NCI-H82 (cell line): ENCODE results near the gene HMCN1.

ENCODE experiments used
- DNase-seq: peaks from one replicate; lab custom pipeline; 2025; lab: John Stamatoyannopoulos, UW

Gene HMCN1

GRCh38 chr1:185804608-185805007 lies 70.4 kb downstream of the HMCN1 start:
- DNase-seq = no peak

GRCh38 chr1:185807275-185807674 lies 73.1 kb downstream of the HMCN1 start:
- no peak for DNase-seq

DNA sequence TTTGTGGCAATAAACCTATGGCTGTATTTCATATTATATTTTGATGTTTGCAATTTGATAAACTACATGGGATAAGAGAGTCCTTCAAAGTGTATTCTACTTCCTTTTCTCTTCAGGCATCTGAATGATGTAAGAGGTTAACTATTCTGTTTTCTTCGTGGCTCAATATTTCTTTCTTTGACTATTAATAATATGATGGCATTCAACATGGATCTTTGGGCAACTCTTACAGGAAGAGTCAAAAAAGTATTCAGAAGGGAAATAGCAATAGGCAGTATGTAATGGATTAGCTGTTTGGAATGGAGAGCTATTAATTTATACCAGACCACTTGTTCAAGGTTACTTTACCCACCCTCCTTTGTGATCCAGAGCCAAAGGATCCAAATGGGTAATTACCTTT lies 74.4 kb downstream of the HMCN1 start:
- DNase-seq = no peak

DNA sequence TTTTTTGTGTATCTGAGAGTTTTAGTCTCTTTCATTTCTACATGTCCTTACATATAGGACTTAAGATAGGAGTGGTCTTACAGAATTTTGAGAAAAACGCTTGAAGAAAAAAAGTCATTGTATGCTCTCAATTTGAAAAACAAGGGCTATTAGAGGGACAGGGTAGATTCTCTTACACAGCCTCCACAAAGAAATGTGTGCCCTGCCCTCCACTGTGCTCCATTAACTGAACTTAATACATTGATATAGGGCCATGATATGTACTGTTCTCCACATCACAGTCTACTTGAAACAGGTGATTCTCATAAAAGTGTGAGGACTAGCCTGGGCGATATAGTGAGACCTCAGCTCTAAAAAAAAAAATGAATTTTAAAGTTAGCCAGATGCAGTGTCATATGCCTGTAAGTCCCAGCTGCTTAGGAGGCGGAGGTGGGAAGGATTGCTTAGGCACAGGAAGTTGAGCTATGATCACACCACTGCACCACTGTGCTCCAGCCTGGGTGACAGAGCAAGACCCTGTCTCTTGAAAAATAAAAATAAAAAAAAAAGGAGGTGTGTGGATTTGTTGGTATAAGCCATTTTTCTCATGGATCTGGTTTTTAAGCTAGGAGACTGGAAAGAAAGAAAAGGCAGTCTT lies 77.0 kb downstream of the HMCN1 start:
- no peak for DNase-seq

DNA sequence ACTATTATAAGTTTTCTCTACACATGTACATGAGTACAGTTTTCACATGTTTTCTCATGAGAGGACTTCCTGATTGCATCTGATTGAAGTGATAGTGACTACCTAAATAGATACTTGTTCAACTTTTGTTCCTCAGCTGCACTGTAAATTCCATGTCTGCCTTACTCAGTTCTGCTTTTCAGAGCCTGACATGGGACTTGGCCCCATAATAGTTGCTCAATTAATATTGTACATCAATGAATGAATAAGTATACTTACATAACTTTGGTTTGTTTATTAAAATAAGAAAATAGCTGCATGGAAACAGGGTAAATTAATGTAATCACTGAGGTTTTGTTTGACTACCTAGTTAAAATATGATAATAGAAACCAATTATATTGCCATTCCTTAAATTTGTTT lies 78.7 kb downstream of the HMCN1 start:
- no peak for DNase-seq

DNA sequence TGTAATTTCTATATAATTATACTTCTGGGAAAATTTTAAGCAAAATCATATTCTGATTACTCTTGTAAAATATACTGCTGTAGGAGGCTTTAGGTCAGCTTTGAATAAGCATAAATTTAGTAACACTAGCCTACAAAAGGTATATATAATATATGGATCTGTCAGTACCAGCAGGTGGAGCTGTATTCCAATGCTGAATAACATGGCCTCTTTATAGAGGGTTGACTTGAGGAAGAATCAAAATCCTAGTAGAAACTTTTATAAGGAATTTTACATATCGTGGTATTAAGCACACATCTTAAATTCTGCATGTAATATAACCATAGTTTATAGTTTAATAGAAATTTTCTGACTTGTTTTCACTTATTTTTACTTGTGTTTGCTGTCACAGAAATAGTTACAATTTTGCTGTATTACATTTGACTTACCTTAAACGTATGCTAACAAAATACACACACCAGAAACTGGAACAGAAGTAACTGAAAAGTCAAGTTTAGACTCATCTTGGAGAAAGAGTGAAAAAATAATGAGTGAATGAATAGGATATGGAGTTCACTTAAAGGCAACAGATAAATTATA lies 79.3 kb downstream of the HMCN1 start:
- peak; percentile 84 for DNase-seq

GRCh38 chr1:185816460-185816859 lies 82.3 kb downstream of the HMCN1 start:
- no peak for DNase-seq

GRCh38 chr1:185819798-185820197 lies 85.6 kb downstream of the HMCN1 start:
- no peak for DNase-seq

- DNase-seq = peak; percentile 31
Measured at GRCh38 chr1:185821612-185822385, 87.6 kb downstream of the HMCN1 start.

GRCh38 chr1:185823467-185823866 lies 89.3 kb downstream of the HMCN1 start:
- DNase-seq = no peak

DNA sequence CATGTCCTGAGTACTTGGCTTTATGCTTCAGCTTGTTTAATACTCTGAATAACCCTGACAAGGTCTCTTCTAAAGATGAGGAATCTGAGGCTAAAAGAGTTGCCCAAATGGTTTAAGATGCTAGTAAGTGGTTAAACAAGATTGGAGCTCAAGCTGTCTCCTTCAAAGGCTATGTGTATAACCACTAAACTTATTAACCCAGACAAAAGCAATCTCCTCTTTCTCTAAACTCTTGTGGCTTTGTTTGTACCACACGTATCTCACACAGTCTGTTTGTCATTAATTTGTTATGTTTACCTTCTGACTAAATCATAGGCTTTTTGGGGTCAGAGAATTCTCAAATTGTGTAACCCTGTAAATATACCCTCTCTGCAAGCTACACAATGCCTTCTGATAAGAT lies 89.9 kb downstream of the HMCN1 start:
- peak; percentile 51 for DNase-seq

DNA sequence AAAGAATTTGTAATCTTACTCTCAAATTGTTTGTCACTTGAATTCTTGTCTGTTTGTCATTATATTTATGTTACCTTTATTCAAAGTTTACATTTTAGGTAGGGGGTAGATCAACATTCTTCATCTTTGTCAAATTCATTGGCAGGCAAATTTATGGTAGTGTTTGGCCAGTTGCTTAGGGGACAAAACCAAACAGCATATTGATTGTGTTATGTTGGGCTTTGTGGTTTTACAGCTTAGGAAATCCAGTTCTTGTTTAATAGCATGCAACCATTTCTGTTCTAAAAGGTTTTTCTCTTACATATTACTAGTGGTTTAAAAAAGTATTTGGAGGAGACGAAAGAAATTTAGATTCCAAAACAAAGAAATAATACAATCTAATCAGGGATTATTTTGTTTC lies 91.4 kb downstream of the HMCN1 start:
- DNase-seq = no peak

DNA sequence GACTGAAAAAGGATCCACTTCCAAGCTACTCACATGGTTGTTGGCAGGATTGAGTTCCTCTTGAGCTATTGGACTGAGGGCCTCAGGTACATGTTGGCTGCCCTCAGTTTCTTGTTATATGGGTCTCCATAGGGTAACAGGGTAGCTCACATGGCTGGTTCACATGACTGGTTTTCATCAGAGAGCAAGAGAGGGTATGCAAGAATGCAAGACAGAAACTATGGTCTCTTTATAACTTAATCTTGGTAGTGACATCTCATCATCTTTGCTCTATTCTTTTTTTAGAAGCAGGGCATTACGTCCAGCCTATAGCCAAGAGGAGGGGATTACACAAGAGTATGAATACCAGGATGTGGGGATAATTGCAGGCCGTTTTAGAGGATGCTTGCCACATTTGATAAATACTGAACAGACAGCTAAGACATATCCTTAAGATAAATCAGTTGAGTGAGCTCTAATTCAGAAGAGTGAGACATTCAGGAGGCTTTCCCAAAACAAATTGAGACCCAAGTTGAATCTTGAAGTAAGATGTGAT lies 100.2 kb downstream of the HMCN1 start:
- no peak for DNase-seq

GRCh38 chr1:185835191-185835590 lies 101.0 kb downstream of the HMCN1 start:
- no peak for DNase-seq

GRCh38 chr1:185837711-185838110 lies 103.5 kb downstream of the HMCN1 start:
- no peak for DNase-seq

DNA sequence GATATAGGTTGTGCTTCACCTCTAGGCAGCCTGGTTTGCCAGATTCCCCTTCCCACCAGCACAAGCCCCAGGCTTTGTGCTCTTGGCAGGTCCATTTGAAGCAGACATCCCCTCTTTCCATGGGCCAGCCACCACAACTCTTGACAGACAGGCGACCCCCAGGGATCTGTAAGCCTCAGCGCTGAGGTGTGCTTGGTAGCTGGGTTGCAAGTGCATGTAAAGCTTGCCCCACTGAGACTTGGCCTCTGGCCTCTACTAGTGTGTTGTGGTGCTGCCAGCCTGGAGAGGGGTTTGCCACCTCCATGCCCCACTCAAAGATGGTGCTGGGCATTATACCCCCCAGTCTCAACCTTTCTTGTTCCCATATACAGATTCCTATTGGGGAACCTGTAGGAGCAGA lies 103.9 kb downstream of the HMCN1 start:
- no peak for DNase-seq

GRCh38 chr1:185840880-185841279 lies 106.7 kb downstream of the HMCN1 start:
- no peak for DNase-seq

DNA sequence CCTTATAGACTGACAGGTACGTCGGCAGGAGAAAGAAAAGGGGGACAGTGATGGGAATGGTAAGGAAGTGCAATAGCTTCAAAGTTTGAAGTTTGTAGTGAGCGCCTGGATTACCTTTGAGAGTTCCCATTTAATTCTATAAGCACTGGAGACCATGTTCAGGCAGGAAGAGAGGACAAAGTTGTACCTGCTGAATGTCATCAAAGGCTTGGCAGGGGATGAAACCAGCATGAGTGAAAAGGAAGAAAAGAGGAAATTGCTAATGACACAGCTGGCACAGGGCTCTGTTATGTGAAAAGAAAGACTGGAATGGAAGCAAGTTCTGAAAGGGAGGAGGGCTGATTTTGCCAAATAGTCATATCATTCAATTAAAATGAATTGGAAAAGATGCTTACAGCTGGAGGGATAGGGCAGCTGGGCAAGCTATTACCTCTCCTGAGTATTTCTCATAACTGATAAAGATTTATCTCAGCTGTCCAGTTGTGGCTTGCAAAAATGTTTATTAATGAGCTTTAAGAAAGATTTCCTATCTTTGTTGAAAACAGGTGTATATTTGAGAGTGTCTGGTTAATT lies 109.2 kb downstream of the HMCN1 start:
- no peak for DNase-seq

- no peak for DNase-seq
Measured at GRCh38 chr1:185843986-185844385, 109.8 kb downstream of the HMCN1 start.

- no peak for DNase-seq
Measured at GRCh38 chr1:185846672-185847444, 112.7 kb downstream of the HMCN1 start.

DNA sequence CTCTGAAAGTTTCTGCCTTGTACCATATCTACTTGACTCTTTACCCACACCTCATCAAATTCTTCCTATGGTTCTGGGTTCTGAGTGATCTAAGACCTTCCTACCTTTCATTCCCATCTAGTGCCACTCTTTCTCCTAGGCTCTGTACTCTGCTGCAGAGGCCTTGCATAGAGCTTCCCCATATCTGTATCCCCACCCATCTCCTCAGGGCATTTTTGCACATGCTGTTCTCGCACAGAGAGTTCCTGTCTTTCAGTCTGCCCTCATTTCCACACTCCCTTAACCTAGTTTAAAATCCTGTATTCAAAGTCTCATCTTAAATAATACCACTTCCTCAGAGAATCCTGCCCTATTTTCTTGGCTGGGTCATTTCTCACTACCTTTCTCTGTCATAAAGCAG lies 114.8 kb downstream of the HMCN1 start:
- no peak for DNase-seq

DNA sequence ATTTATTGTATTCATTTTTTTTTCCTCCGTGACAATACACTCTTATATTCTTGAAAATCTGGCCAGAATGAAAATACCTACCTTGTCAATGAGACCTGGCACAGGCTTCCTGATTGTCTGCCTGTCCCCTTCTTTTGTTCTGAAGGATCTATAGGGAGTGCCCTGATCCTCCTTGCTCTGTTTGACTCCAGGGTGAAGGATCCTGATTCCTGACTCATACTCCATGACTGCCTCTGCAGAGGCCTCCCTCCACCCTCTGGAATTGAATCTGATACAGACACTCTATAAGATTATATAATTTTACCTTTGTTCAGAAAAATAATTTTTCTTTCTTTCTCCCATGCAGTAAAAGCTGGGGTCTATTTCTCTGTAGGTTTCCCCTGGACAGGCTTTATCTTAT lies 116.2 kb downstream of the HMCN1 start:
- DNase-seq = no peak
